Measurements from ENCODE around the gene TBKBP1.

The TBKBP1 gene

DNA sequence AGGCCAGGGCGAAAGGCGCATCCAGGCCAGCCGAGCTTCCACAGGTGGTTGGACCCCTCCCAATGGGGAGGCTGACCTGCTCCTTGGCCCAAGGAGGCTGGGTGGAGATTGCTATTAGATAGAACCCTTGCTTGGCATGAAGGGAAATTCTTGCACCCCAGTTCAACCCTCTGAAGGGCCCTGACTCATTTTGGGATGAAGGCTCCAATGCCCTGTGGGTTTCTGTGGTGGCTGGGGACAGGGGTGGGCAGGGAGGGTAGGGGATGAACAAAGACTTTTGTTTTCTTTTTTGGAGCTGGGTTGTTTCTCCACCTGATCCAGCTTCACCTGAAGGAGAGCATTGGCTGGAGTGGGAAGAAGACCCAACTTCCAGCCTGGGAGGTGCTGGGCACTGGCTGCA is 22.4 kb downstream of the TBKBP1 start:
- no peak for DNase-seq

DNA sequence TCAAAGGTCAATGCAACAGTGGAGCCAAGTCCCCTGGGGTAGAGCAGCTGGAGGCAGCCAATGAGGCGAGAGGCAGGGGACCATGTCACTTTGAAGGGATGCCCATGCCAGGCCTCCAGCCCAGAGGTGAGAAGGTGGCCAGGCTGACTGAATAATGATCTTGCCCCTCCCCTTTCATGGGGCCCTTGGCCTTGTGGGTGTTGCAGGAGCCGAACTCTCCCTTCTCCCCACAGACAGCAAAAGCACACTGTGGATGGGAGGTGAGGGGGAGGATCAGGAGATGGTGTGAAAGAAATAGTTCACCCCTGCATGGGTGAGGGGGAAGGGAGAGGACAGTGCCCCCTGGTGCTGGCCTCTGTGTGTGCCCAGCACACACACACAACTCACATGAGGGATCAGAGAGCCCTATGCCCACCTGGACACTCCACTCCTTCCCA is 23.3 kb downstream of the TBKBP1 start:
- DNase-seq: no peak

DNA sequence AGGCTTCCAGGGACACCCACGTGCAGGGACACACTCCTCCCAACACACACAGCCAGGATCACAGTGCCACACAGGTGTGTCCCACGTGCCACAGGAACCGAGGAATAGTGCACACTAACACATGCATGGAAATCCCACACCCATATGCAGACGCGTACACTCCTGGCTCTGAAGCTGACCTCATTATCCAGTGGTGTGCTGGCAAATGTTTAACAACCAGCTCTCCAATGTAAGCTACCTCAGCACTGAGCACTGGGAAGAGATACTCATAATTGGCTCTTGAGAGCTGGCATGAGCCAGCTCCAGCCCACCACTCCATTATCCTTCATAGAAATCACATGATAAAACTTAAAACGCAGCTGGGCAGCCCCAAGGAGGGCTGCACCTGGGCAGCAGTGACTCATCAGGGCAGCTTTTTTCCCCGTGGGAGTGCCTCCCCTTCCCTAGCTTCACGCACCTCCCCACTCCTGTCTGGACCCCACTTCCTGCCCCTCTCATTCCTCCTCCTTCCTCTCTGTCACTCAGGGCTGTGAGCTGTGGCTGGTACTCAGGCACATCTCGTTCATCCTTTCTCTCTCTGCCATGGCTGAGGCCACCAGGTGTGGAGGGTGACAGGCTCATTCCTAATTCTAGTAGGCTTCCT is 24.1 kb downstream of the TBKBP1 start:
- no peak for DNase-seq

DNA sequence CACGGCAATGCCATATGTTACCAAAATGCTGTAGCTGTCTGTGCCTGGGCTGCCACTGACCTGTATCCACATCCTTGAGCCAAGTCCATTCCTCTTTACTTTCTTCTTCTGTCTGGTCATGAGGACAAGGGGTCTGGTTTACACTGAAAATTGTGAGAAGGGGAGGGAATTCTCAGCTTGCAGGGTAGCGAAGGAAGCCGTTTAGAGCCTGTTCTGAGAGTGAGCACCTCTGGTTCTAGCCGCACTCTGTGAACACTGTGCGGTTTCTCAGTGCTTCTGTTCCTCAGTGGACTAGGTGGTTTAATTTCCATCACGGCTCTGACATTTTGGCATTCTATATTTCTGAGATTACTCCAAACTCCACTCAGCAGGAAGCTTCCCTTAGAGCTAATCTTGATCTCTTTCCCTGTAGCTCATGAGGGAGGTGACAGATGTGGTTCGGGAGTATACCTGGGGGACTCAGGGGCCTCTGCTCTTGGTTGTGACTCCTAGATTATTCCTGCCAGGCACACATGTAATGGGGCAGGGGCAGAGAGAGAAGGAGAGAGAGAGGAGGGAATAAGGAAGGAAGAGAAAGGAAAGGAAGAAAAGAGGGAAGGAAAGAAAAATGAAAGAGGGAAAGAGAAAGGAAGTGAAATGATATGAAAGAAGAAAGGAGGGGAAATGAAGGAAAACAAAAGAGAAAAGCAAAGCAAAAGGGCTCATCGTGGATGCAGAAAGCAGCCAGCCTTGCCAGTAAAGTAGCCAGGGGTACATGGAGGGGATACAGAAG is 24.9 kb downstream of the TBKBP1 start:
- no peak for DNase-seq

DNA sequence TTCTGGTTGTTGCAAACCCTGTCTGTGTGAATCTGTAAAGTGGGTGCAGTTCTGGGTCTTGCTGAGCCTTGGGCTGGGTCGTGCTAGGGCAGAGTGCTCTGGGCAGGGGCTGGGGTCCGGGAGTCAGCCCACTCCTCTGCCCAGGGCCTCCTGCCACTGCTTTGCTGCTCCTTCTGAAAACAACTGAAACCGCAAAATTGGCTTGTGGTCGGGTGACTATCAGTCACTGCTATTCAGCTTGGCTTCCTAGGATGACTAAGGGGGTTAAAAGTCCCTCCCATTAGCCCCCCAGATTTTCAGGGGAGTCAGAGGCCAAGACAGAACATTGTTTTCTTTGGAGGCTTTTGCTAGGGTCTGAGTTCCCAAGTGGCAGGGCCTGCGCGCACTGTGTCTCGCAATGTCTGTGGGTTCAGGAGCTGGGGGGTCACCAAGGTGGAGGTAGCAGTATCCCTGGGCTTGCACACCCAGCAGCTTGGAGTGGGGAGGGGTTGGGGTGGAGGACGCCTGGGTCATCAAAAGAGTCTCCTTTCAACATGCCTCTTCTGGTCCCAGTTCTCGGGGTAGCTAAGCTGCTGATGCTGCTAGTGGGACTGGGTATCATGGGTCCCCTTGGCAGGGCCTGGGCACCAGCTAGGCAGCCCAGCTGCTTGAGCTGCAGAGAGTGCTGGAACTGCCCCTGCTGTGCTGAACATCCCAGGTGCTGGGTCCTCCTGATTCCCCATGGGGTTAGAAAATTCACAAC is 25.6 kb downstream of the TBKBP1 start:
- no peak for DNase-seq

GRCh38 chr17:47720196-47720595 is 26.2 kb downstream of the TBKBP1 start:
- no peak for DNase-seq

DNA sequence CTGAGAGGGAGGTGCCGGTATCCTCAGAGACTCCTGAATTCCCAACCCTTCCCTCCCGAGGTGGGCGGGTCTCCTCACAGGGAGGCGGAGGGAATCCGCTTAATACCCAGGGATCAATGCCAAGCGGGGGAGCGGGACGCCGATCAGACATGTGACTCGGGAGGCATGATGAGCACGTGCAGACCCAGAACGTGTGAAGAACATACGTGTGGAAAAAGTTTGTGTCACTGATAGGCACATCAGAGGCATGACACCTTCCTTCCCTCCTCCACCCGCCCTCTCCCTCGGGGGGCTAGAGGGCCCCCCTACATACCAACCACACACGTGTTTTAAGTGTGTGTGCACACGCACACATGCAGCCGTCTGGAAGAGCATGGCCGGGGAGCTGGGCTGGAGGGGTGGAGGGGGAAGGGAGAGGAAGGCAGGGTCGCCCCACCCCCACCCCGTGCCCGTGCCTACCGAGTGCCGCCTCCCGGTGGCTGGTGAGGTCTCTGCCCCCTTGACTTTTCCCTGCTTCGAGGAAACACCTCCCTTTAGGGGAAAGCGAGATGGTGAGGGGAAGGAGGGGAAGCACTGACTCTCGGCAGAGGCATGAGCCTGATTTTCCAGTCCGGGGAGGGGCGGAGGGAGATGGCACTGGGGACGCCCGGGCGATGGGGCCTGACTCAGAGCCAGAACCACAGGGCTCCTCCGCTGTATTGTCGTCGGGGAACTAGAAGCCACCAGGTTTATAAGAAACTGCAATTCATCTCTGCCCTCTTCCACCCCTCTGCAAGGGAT is 27.0 kb downstream of the TBKBP1 start:
- no peak for DNase-seq

DNA sequence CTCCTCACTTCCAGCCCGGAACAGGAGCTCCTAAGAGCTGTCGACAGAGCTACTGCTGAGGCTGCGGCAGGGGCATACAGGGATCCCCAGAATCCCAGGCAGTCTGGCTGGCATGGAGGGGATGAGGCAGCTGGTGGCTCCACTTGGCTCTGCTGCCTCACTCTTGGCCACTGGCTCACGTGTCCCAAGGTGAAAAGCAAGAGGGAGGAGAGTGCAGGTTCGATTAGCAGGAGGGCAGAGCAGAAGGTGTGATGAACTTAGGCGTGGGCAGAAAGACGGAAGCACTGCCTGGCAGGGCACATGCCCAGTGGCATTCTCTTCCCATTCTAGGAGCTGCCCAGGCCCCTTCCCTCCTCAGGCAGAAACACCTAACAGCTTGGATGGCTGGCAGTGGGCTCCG is 27.8 kb downstream of the TBKBP1 start:
- no peak for DNase-seq

DNA sequence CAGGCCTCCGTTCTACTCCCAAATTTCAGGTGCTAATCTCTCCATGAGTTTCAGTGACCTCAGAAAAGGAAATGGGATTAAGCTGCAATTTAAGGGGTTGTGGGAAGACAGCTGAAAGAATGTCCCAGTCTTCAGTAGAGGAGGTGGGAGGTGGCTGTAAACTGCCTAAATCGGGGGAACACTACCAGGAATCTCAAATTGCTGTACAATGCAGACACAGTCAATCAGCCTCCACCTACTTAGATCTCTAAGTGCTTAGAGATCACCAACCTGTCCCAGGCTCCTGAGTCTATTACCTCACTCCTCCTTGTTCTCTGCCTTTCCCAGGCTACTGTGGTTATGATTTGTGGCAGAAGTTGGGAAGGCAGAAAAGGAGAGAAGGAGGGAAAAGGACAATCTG is 30.7 kb downstream of the TBKBP1 start:
- no peak for DNase-seq

DNA sequence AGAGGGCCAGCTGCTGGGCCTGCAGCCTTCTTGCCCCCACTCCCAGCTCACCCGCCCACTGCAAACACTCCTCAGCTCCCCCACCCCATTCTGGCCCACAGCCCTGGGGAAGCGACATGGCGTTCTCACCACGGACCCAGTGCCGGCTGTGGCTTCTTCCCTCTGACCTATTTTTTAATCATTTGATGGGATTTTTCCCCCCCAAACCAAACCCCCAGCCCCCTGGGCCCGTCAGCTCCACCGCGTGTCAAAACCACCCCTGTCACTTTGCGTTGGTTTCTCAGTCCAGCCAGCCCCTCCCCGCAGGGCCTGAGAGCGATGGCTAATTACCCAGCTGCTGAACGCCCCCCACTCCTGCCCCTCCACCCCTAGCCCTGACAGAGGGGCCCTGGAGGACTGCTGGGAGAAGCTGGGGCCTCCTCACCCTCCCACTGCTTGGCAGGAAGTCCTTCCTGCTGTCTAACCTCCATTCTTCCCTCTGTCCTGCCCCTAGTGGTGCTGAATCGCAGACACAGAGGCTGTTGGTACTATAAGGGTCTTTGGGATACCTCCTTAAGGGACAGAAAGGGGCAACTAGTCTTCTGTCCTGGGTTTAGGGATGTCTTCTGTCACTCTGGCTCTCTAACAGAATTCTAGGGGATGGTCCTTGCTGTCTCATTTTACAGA is 31.6 kb downstream of the TBKBP1 start:
- no peak for DNase-seq

DNA sequence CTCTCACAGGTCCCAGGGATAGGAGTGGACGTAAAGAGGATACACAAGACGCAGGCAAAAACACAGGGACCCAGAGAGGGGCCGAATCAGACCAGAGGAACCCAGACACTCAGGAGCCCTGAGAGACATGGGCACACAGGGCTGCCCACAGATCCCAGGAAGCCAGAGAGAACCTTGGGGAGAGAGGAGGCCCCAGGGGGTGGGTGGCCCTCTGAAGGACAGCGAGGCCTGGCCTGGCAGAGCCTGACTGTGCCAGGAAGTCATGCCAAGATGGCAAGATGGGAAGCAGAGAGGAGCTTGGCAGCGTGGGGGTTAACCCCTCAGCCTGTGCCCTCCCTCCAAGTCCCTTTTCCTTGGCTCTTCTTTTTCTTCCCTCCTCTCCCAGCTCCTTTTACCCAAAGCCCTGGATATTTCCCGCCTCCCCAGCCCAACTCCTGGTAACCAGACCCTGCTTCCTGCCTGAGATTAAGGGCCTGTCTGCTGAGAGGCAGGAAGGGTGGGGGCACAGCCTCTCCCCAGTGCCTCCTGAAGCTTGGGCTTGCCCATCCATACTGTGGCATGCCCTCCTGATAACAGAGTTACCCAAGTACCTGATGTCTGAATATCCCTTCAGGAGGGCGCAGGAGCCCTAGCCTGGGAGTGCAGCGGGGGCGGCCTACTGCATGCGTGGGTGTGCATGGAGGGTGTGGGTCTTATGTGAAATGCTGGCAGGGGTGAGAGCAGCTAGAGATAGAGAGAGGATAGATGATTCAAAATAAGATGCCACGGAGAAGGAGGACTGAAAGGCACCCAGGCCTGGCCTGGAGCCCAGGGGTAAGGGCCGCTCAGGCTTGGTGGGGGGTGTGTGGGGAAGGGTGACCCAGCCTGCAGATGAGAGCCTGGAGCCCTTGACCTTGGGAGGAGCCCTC is 33.1 kb downstream of the TBKBP1 start:
- no peak for DNase-seq

- DNase-seq: no peak
Measured at GRCh38 chr17:47727704-47728036, 33.7 kb downstream of the TBKBP1 start.

GRCh38 chr17:47728214-47728877 is 34.4 kb downstream of the TBKBP1 start:
- no peak for DNase-seq

DNA sequence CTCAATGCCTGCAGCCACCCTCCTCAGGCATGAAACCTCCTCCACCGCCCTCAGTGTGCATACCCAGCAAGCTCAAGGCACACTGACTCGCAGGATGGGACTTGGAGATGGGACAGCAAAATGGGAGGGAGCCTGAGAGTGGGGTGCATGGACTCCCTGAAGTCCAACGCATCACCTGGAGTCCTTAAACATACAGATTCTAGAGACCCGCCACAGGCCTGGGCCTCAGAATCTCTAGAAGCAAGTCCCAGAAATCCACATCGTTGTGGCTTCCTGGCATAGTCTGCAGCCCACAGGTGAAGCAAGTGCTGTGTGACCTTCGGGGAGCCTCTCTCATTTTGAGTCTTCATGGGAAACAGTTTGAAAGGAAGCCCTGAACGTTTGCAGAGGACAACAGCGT is 35.5 kb downstream of the TBKBP1 start:
- DNase-seq: no peak

DNA sequence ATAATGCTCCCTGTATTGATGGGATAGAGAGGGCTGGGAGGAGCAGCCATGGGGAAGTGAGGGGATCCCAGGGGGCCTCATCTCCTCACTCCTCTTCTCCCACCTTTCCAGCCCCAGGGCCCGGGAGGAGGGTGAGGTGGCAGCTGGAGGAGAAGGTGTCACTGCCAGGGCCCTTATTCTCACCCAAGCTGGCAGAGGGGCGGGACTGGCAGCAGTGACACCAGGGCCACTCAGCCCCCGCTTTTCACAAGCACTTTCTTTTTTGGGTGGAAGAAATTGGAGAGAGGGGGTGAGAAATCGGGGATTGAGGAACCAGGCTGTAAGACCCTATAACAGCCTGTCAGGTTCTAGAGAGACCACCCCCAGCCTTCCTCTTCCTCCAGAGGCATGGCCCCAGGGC is 36.7 kb downstream of the TBKBP1 start:
- no peak for DNase-seq

GRCh38 chr17:47731396-47731795 is 37.4 kb downstream of the TBKBP1 start:
- DNase-seq: no peak

GRCh38 chr17:47732399-47733046 is 38.6 kb downstream of the TBKBP1 start:
- no peak for DNase-seq

DNA sequence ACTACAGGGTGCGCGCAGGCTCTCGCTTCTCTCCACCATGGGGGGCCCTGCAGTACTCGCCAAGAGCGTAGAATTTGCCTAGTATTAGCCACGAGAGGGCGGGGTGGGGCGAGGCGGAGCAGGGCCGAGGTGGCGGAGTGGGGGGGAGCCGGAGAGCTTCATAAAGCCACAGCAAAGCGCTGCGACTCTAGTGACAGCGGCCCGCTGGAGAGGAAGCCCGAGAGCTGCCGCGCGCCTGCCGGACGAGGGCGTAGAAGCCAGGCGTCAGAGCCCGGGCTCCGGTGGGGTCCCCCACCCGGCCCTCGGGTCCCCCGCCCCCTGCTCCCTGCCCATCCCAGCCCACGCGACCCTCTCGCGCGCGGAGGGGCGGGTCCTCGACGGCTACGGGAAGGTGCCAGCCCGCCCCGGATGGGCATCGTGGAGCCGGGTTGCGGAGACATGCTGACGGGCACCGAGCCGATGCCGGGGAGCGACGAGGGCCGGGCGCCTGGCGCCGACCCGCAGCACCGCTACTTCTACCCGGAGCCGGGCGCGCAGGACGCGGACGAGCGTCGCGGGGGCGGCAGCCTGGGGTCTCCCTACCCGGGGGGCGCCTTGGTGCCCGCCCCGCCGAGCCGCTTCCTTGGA is 39.2 kb downstream of the TBKBP1 start, which contains the start of gene TBX21:
Gene TBX21 (plus strand): TSS at position 190 of the 627 bp plus-strand sequence. CDS start 219 bp downstream, at position 409.
- peak; percentile 56 for DNase-seq

GRCh38 chr17:47733674-47734410 is 39.9 kb downstream of the TBKBP1 start:
- no peak for DNase-seq
